Peyer's patch (tissue), 4 donors: ENCODE data around the gene AUP1.

Source experiments
- POLR2A ChIP-seq, 2 donors: fragments of 450-650 bp; IDR thresholded peaks; one replicate each; pipeline ENCODE4 v1.5.1; 2017; ENCODE audit warnings: antibody characterized with exemption in 2 of 2, mild to moderate bottlenecking in 2 of 2, moderate library complexity in 2 of 2
- TF ChIP-seq, protein P1 (sequence below), 6 experiments: fragments of 450-650 bp in 4 of 6; fragments of 200-600 bp in 2 of 6; sonication (generic) in 1 of 6; IDR thresholded peaks; one replicate each; pipeline ENCODE4 v1.5.1; 2017 to 2019; ENCODE audit warnings: antibody characterized with exemption in 6 of 6, mild to moderate bottlenecking in 3 of 6, moderate library complexity in 1 of 6

DNA sequence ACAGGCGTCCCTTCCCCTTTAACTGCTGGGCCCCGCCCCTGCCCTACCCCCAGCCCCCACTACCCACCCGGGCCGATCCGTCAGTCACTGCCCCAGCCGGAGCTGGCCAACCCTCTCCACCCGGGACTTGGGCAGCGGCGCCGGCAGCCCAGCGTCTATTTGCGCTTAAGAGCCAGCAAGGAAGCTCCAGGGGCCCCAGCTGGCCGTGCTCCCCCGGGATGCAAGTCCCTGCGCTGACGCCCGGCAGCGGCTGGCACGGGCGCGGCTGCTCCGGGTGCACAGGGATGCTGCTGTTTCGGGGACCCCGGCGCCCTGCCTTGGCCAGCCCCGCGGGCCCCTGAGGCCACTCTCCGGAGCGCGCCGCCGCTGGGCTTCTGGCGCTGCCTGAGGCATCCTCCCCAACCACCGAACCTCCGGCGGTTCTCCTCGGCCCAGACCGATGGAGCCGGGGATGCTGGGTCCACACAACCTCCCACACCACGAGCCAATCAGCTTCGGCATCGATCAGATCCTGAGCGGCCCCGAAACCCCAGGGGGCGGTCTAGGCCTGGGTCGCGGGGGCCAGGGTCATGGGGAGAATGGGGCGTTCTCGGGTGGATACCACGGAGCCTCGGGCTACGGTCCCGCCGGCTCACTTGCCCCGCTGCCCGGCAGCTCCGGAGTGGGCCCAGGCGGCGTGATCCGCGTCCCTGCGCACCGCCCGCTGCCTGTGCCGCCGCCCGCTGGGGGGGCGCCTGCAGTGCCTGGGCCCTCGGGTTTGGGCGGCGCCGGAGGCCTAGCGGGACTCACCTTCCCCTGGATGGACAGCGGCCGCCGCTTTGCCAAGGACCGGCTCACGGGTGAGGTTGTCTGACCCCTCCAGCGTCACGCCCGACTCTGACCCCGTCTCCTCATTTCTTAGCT, 14.9 kb downstream of the AUP1 start, which contains the start of gene TLX2:
- TF ChIP-seq POLR2A (IDR thresholded peaks at IDR 0.05) = no peak
- TF ChIP-seq, protein P1, sequence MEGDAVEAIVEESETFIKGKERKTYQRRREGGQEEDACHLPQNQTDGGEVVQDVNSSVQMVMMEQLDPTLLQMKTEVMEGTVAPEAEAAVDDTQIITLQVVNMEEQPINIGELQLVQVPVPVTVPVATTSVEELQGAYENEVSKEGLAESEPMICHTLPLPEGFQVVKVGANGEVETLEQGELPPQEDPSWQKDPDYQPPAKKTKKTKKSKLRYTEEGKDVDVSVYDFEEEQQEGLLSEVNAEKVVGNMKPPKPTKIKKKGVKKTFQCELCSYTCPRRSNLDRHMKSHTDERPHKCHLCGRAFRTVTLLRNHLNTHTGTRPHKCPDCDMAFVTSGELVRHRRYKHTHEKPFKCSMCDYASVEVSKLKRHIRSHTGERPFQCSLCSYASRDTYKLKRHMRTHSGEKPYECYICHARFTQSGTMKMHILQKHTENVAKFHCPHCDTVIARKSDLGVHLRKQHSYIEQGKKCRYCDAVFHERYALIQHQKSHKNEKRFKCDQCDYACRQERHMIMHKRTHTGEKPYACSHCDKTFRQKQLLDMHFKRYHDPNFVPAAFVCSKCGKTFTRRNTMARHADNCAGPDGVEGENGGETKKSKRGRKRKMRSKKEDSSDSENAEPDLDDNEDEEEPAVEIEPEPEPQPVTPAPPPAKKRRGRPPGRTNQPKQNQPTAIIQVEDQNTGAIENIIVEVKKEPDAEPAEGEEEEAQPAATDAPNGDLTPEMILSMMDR (IDR thresholded peaks at IDR 0.05) = no peak
